GM19099 (cell line): ENCODE data around the gene CSF1R.

Source experiments
- POLR2A ChIP-seq: IDR thresholded peaks from 3 replicates; pipeline ENCODE4 v1.6.1; 2011; ENCODE audit warnings: low read depth; ENCODE audit not compliant: insufficient read length; ENCODE audit errors: extremely low read depth

The CSF1R gene

GRCh38 chr5:150124111-150124557, 37.8 kb upstream of the CSF1R start:
- no peak for TF ChIP-seq POLR2A

- no peak for TF ChIP-seq POLR2A
Observed at GRCh38 chr5:150123542-150123941, 37.2 kb upstream of the CSF1R start.

DNA sequence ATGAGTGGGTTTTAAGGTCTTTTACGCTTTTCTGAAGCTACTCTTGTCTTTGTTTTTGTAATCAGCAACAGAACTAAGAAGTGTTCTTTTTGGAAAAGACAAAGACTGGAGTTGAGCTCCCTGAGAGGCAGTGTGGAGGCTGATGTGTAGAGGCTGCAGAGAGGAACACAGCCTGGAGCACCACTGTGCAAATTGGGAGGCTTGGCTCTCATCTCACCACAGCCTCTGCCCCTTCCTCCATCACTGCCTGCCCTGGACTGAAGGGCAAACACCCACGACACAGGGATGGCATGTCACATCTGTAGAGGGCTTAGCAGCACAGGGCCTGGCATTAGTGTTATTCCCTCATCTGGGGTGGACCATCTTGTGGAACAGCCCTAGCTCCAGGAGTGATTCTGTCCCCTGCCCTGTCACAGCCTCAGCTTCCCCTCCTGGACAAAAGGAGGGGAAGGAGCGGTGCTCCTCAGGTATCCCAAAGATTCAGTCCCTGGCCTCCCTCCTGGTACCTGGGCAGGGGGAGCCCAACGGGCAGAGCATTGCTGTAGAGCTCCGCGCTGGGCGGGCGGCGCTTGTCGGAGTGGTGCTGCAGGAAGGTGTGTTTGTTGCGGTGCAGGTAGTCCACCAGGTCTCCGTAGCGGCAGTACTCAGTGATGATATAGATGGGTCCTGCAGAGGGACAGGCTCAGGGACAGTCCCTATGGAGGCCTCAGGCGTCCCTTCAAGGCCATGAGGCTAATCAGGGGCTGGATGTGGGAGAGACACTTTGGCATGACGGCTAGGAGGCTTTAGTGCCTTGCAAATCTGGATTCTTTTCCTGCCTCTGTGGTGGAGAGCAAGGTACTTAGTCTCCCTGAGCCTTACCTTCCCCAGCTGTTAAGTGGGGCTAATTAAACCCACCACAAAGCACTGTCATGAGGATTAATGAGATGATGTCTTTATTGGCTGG, 36.5 kb upstream of the CSF1R start:
- no peak for TF ChIP-seq POLR2A

- no peak for TF ChIP-seq POLR2A
Observed at GRCh38 chr5:150122158-150122510, 35.8 kb upstream of the CSF1R start.

GRCh38 chr5:150121448-150122157, 35.2 kb upstream of the CSF1R start:
- no peak for TF ChIP-seq POLR2A

- TF ChIP-seq POLR2A, result no peak
Observed at GRCh38 chr5:150120617-150121447, 34.5 kb upstream of the CSF1R start.

GRCh38 chr5:150120062-150120441, 33.7 kb upstream of the CSF1R start:
- no peak for TF ChIP-seq POLR2A

DNA sequence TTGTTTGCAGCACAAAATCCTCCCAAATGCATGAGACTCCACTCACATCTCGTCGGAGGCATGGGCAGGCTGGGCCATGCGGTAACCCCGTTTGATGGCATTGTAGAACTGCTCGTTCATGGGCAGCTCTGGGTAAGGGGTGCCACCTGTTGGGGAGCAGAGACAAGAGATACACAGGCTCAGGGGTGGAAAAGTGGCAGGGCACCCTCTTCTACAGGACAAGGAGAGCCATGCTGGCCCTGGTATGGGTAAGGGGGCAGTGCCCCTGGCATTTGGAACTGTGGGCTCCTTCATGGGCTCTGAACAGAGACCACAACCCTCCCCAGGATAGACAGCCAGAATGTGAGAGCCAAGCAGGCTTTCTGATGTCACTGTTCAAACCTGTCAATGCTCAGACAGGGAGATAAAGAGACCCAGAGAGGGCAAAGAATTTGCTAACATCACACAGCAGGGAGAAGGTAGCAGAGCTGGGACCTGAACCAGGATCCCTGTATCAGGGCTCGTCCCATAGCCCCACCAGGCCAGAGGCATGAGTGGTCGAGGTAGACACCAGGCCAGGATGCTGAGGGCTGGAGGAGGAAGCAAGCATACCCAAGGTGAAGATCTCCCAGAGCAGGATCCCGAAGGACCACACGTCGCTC, 33.2 kb upstream of the CSF1R start:
- TF ChIP-seq POLR2A, result no peak

GRCh38 chr5:150118561-150119229, 32.3 kb upstream of the CSF1R start:
- TF ChIP-seq POLR2A, result no peak

GRCh38 chr5:150117945-150118560, 31.7 kb upstream of the CSF1R start:
- TF ChIP-seq POLR2A, result no peak

GRCh38 chr5:150116667-150117400, 30.5 kb upstream of the CSF1R start:
- TF ChIP-seq POLR2A, result no peak

- no peak for TF ChIP-seq POLR2A
Observed at GRCh38 chr5:150114773-150115408, 28.5 kb upstream of the CSF1R start.
